Femur (tissue), 1 donor: Measurements from ENCODE around the gene MT1B.
"Not testable (repeated sequence)": the region's sequence is repeated elsewhere in the genome, so short reads cannot be mapped to it uniquely, and the experiment has no call there.

Experiments
- DNase-seq: peaks from one replicate; pipeline ENCODE4 v3.0.0-alpha.2; 2017

MT1B gene

GRCh38 chr16:56669005-56669839, 17.5 kb downstream of the MT1B start, which contains the start of gene MT1H:
TSS of gene MT1H (plus strand) at chr16:56669814. CDS start at chr16:56669885, 71 bp downstream.
- DNase-seq: no peak

- DNase-seq: no peak
These were observed 18.3 kb downstream of the MT1B start for GRCh38 chr16:56669840-56670619.

- DNase-seq: no peak
These were observed 18.9 kb downstream of the MT1B start for GRCh38 chr16:56670620-56670934.

- not testable (repeated sequence) for DNase-seq
These were observed 20.0 kb downstream of the MT1B start for GRCh38 chr16:56671691-56672090.

GRCh38 chr16:56672171-56672570, 20.5 kb downstream of the MT1B start:
- not testable (repeated sequence) for DNase-seq

GRCh38 chr16:56672761-56673536, 21.3 kb downstream of the MT1B start:
- no peak for DNase-seq

GRCh38 chr16:56673921-56674320, 22.2 kb downstream of the MT1B start:
- peak; percentile 45 for DNase-seq

GRCh38 chr16:56674570-56674969, 22.9 kb downstream of the MT1B start:
- not testable (repeated sequence) for DNase-seq

- no peak for DNase-seq
These were observed 24.1 kb downstream of the MT1B start for GRCh38 chr16:56675685-56676210.

GRCh38 chr16:56677474-56677873, 25.8 kb downstream of the MT1B start:
- DNase-seq: no peak

GRCh38 chr16:56679078-56679730, 27.5 kb downstream of the MT1B start:
- DNase-seq: no peak

GRCh38 chr16:56679818-56680217, 28.1 kb downstream of the MT1B start:
- DNase-seq: no peak

- peak; percentile 92 for DNase-seq
These were observed 30.4 kb downstream of the MT1B start, which contains the start of gene MT1X for GRCh38 chr16:56681939-56682702. TSS of gene MT1X (plus strand) at chr16:56682470. CDS start at chr16:56682541, 71 bp downstream.

GRCh38 chr16:56682703-56683397, 31.2 kb downstream of the MT1B start:
- DNase-seq: no peak

- no peak for DNase-seq
These were observed 31.9 kb downstream of the MT1B start for GRCh38 chr16:56683424-56684172.

GRCh38 chr16:56684256-56684925, 32.7 kb downstream of the MT1B start:
- DNase-seq: no peak

- no peak for DNase-seq
These were observed 33.4 kb downstream of the MT1B start for GRCh38 chr16:56684926-56685590.

- no peak for DNase-seq
These were observed 35.1 kb downstream of the MT1B start for GRCh38 chr16:56686758-56687157.

GRCh38 chr16:56688762-56689161, 37.1 kb downstream of the MT1B start:
- DNase-seq: no peak
